Epithelial cell of esophagus (primary cell): ENCODE results near the gene NR2E3.

Experiments
- DNase-seq: peaks from one replicate; pipeline ENCODE4 v3.0.0; 2010; ENCODE audit warnings: low read depth
- H3K4me3 ChIP-seq: 2 replicates; pipeline ENCODE4 v1.5.1; 2011; ENCODE audit warnings: mild to moderate bottlenecking, low read length, control low read depth
- CTCF ChIP-seq: IDR thresholded peaks from 2 replicates; pipeline ENCODE4 v1.5.1; 2011; ENCODE audit warnings: low read depth, mild to moderate bottlenecking, low read length, control low read depth, inconsistent platforms; ENCODE audit not compliant: insufficient read depth; ENCODE audit errors: missing control alignments

The NR2E3 gene

GRCh38 chr15:71790081-71790480, 20.3 kb upstream of the NR2E3 start:
- no peak overlapping the region for H3K4me3 ChIP-seq
- peak; percentile 85 for DNase-seq

GRCh38 chr15:71791975-71792374, 18.4 kb upstream of the NR2E3 start:
- TF ChIP-seq CTCF = no peak
- DNase-seq = no peak
- H3K4me3 ChIP-seq = no peak overlapping the region

More at GRCh38 chr15:71790081-71790480, 20.3 kb upstream of the NR2E3 start:
- no peak for TF ChIP-seq CTCF

- no peak overlapping the region for H3K4me3 ChIP-seq
- DNase-seq = peak; percentile 94
- TF ChIP-seq CTCF = no peak
Measured at GRCh38 chr15:71792521-71792920, 17.8 kb upstream of the NR2E3 start.

- no peak for TF ChIP-seq CTCF
- no peak for DNase-seq
Measured at GRCh38 chr15:71798641-71799040, 11.7 kb upstream of the NR2E3 start.

GRCh38 chr15:71800190-71800589, 10.2 kb upstream of the NR2E3 start:
- TF ChIP-seq CTCF = no peak
- no peak for DNase-seq
- H3K4me3 ChIP-seq = no peak overlapping the region

More at GRCh38 chr15:71798641-71799040, 11.7 kb upstream of the NR2E3 start:
- no peak overlapping the region for H3K4me3 ChIP-seq

GRCh38 chr15:71800835-71801745, 9.3 kb upstream of the NR2E3 start:
- peak; percentile 76 for DNase-seq
- H3K4me3 ChIP-seq = no peak overlapping the region
- TF ChIP-seq CTCF = peak; percentile 92
